MCF 10A (cell line): Measurements from ENCODE around the gene LRIT1. TPM values are rescaled to one million over a fixed set of nuclear protein-coding genes. Genes with fewer than 3 reads are reported as not detected.
"Not testable (repeated sequence)": the region's sequence is repeated elsewhere in the genome, so short reads cannot be mapped to it uniquely, and the experiment has no call there.

Source experiments
- BruUV-seq: library from RNA; stranded (reverse); fragments of 400-500 nt; replicated peaks from 2 replicates; lab custom pipeline; 2021; lab: Mats Ljungman, UMichigan
- CTCF ChIA-PET: fragments of 300-600 bp; sonication (Branson Sonifier 250); formaldehyde crosslinking; extraction: SDS; loops from one replicate; lab custom pipeline; 2021; ENCODE audit warnings: antibody characterized with exemption, inconsistent platforms; lab: Yijun Ruan, JAX
- POLR2A ChIA-PET: fragments of 300-600, 350-650 bp; sonication (Branson Sonifier 250); formaldehyde crosslinking; extraction: SDS; loops from one replicate; lab custom pipeline; 2020; ENCODE audit warnings: antibody characterized with exemption, inconsistent platforms; lab: Yijun Ruan, JAX
- DNase-seq: peaks from one replicate; pipeline ENCODE4 v3.0.0-alpha.2; 2018; ENCODE audit not compliant: unreplicated experiment
- H3K27ac Mint-ChIP-seq: one replicate; pipeline ENCODE4 v1.8.0; 2022; ENCODE audit warnings: mild to moderate bottlenecking, low read depth, mixed read lengths; ENCODE audit not compliant: unreplicated experiment
- H3K27me3 Mint-ChIP-seq: one replicate; pipeline ENCODE4 v1.8.0; 2022; ENCODE audit warnings: mixed read lengths; ENCODE audit not compliant: insufficient read depth, unreplicated experiment
- H3K36me3 Mint-ChIP-seq: one replicate; pipeline ENCODE4 v1.8.0; 2022; ENCODE audit warnings: mild to moderate bottlenecking, moderate library complexity, mixed read lengths; ENCODE audit not compliant: insufficient read depth, unreplicated experiment
- H3K4me1 Mint-ChIP-seq: one replicate; pipeline ENCODE4 v1.8.0; 2022; ENCODE audit warnings: mixed read lengths; ENCODE audit not compliant: insufficient read depth, unreplicated experiment
- H3K4me3 Mint-ChIP-seq: one replicate; pipeline ENCODE4 v1.8.0; 2022; ENCODE audit warnings: mild to moderate bottlenecking, moderate library complexity, mixed read lengths; ENCODE audit not compliant: unreplicated experiment
- H3K9me3 Mint-ChIP-seq: one replicate; pipeline ENCODE4 v1.8.0; 2022; ENCODE audit warnings: mixed read lengths; ENCODE audit not compliant: unreplicated experiment
- CTCF ChIP-seq: fragments of 200-600 bp; IDR thresholded peaks from one replicate; pipeline ENCODE4 v1.8.0; 2022; ENCODE audit warnings: antibody characterized with exemption, mild to moderate bottlenecking; ENCODE audit not compliant: unreplicated experiment
- intact Hi-C: fragments of 100-400 bp; cut with micrococcal nuclease; formaldehyde crosslinking; loops from 2 replicates; pipeline ENCODE4 v1.14.1; 2022
- total RNA-seq: library from RNA; stranded (reverse); gene quantifications from 2 replicates; pipeline ENCODE4 v1.2.3, GENCODE V29; 2022

The LRIT1 gene
- total RNA-seq, 1 experiment from 2014 or later: not detected

GRCh38 chr10:84286695-84287094 lies 45.3 kb upstream of the LRIT1 start:
- POLR2A ChIA-PET: no interaction called here

GRCh38 chr10:84279876-84280475 lies 38.6 kb upstream of the LRIT1 start:
- intact Hi-C loops, POLR2A ChIA-PET, H3K36me3 Mint-ChIP-seq, DNase-seq, H3K4me3 Mint-ChIP-seq, H3K9me3 Mint-ChIP-seq, H3K4me1 Mint-ChIP-seq, H3K27ac Mint-ChIP-seq, BruUV-seq: not testable (repeated sequence)
- CTCF ChIA-PET: interaction anchor here (1.1 kb wide), 1 partner anchor 16 kb away, joined by 3 read pairs; no protein-coding TSS in a partner anchor
- H3K27me3 Mint-ChIP-seq: peaks cover 32% of the 10 kb centered on the region

More at GRCh38 chr10:84286695-84287094, 45.3 kb upstream of the LRIT1 start:
- Mint-ChIP-seq H3K4me3 (no peak overlapping the region), H3K36me3 (no peaks in the 10 kb centered on the region), H3K4me1 (no peaks in the 10 kb centered on the region), H3K27me3 (peaks cover 34% of the 10 kb centered on the region), H3K9me3 (no peaks in the 10 kb centered on the region), H3K27ac (no peak overlapping the region)
- no TSS peak for BruUV-seq
- no peak for TF ChIP-seq CTCF
- intact Hi-C loops: no loop called here
- DNase-seq: no peak
- CTCF ChIA-PET: interaction anchor here (0.7 kb wide), 1 partner anchor 66 kb away, joined by 3 read pairs; no protein-coding TSS in a partner anchor

- DNase-seq: no peak
- BruUV-seq: no TSS peak
Observed at GRCh38 chr10:84270708-84271107, 29.4 kb upstream of the LRIT1 start.

GRCh38 chr10:84269773-84270172 lies 28.4 kb upstream of the LRIT1 start:
- Mint-ChIP-seq H3K36me3 (no peaks in the 10 kb centered on the region), H3K4me1 (peaks cover 18% of the 10 kb centered on the region), H3K4me3 (no peak overlapping the region), H3K27ac (no peak overlapping the region), H3K9me3 (no peaks in the 10 kb centered on the region), H3K27me3 (no peaks in the 10 kb centered on the region)
- CTCF ChIA-PET: interaction anchor here (0.5 to 8.5 kb wide), 5 partner anchors 39 to 270 kb away, joined by 3 to 164 read pairs (median 4); no protein-coding TSS in a partner anchor
- BruUV-seq: no TSS peak
- peak; percentile 35 for DNase-seq
- POLR2A ChIA-PET: no interaction called here
- TF ChIP-seq CTCF: no peak
- intact Hi-C loops: loop anchor here (5.0 to 10.0 kb wide), 2 partner anchors 58 to 475 kb away; partner anchors contain the start of gene CCSER2

More at GRCh38 chr10:84270708-84271107, 29.4 kb upstream of the LRIT1 start:
- no peak for TF ChIP-seq CTCF
- no peak overlapping the region for H3K4me3 Mint-ChIP-seq
- no peaks in the 10 kb centered on the region for H3K36me3 Mint-ChIP-seq
- POLR2A ChIA-PET: no interaction called here
- peaks cover 18% of the 10 kb centered on the region for H3K4me1 Mint-ChIP-seq
- intact Hi-C loops: no loop called here
- no peak overlapping the region for H3K27ac Mint-ChIP-seq
- CTCF ChIA-PET: interaction anchor here (1.0 to 8.5 kb wide), 2 partner anchors 103 to 269 kb away, joined by 3 to 164 read pairs; no protein-coding TSS in a partner anchor
- no peaks in the 10 kb centered on the region for H3K9me3 Mint-ChIP-seq
- no peaks in the 10 kb centered on the region for H3K27me3 Mint-ChIP-seq
